ENCODE data around the gene OLFM4. TPM values are rescaled to one million over a fixed set of nuclear protein-coding genes. Genes with fewer than 3 reads are reported as not detected.

OLFM4 gene
- total and polyA plus RNA-seq, 2 of the 8 experiments (the other 6 are each of a cell fraction or from before 2014, with no cell fraction given) = not detected

DNA sequence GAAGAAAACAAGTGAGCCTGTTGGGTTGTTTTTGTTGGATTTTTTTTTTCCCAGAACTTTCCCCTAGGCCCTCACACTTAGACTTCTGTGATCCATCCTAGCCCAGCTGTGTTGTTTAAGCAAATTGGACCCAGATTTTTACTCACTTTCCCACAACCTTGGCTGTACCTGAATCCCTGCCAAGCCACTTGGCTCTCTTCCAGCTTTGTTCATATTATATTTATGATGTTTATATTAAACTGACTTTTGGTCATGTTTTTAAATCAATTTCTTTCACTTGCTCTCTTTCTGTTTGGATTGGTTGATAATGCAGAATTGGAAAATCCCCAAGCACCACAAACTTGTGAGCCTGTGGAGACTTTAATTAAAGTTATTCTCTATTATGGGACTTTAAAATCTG is 16.6 kb downstream of the OLFM4 start (continued):
- TF ChIP-seq EP300 (IDR thresholded peaks at IDR 0.05; ENCODE audit: borderline replicate concordance in 1 of 2, low read depth in 2 of 2, low read length in 2 of 2) (no peak), KDM4A (IDR thresholded peaks at IDR 0.05; ENCODE audit: low read depth, low read length, severe bottlenecking) (no peak), YY1 (IDR thresholded peaks at IDR 0.05; ENCODE audit: low read depth, low read length) (no peak), KDM5A (IDR thresholded peaks at IDR 0.05; ENCODE audit: low read length) (no peak), RBBP5 (IDR thresholded peaks at IDR 0.05; ENCODE audit: borderline replicate concordance, low read depth, low read length) (no peak), CTBP2 (IDR thresholded peaks at IDR 0.05; ENCODE audit: borderline replicate concordance, insufficient read depth, insufficient read length, low read length) (no peak), POLR2A (IDR thresholded peaks at IDR 0.05; ENCODE audit: control extremely low read depth in 1 of 2, low read depth in 2 of 2, low read length in 2 of 2) (no peak), CHD1 (IDR thresholded peaks at IDR 0.05; ENCODE audit: low read depth, low read length) (no peak), CHD2 (IDR thresholded peaks at IDR 0.05; ENCODE audit: low read length) (no peak)
